ENCODE results near the gene R3HDM4.

- TF ChIP-seq CTCF (IDR thresholded peaks at IDR 0.05; ENCODE audit: low read depth, low read length, missing input control) (no peak), REST (IDR thresholded peaks at IDR 0.05) (no peak), TAF1 (conservative IDR thresholded peaks at IDR 0.05) (no peak), JUND (IDR thresholded peaks at IDR 0.05) (no peak), ZBTB33 (IDR thresholded peaks at IDR 0.05) (no peak), GABPA (IDR thresholded peaks at IDR 0.05 in 1 of 2, conservative IDR thresholded peaks at IDR 0.05 in 1 of 2) (no peak), SP1 (IDR thresholded peaks at IDR 0.05) (no peak), RAD21 (IDR thresholded peaks at IDR 0.05) (no peak), RXRA (IDR thresholded peaks at IDR 0.05) (no peak)
Measured at GRCh38 chr19:927780-928401, 14.9 kb upstream of the R3HDM4 start.

Data from liver (tissue), 3 donors.